ENCODE data around the gene ARHGAP10.

ARHGAP10 gene

DNA sequence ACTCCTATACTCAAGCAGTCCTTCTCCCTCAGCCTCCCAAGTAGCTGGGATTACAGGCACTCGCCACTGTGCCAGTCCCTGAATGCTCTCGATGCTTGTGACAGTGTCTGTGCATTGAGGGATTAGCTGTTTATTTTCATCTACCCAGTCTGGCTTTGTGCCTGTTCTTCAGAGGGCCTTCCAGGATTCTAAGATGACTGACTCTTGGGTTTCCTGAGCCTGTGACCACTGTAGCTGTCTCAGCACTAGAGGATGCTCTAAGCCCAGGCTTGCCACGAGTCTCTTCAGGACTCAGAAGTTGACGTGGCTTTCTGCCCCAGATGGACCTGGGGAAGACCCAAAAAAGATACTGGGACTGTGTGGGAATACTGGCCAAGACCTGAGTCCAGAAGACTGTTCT lies 201.4 kb downstream of the ARHGAP10 start:
- TF ChIP-seq CTCF (IDR thresholded peaks at IDR 0.05; ENCODE audit: extremely low read depth, missing control alignments), result no peak
- no peak for DNase-seq (ENCODE audit: low spot score)

DNA sequence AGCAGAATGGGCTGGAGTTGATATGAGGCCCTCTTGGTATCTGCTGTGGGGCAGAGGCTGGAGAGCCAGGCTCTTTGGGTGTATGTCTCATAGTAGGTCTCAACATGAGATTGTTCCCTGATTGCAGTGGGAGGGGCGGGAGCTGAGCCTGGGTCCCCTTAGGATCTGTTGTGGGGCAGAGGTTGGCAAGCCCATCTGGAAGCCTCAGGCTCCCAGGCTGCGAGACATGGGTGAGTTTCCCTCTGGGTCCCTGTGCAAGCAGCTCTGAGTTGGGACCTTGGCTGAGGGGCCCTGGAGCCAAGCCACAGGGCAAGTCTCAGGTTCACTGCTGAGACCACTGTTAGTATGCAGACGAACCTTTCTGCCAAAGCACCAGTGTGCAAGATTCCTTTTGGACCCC lies 201.9 kb downstream of the ARHGAP10 start:
- TF ChIP-seq CTCF (IDR thresholded peaks at IDR 0.05; ENCODE audit: extremely low read depth, missing control alignments), result no peak
- DNase-seq (ENCODE audit: low spot score), result no peak

- TF ChIP-seq CTCF (IDR thresholded peaks at IDR 0.05; ENCODE audit: extremely low read depth, missing control alignments), result no peak
- DNase-seq (ENCODE audit: low spot score), result no peak
Measured at GRCh38 chr4:147938496-147938895, 206.6 kb downstream of the ARHGAP10 start.

DNA sequence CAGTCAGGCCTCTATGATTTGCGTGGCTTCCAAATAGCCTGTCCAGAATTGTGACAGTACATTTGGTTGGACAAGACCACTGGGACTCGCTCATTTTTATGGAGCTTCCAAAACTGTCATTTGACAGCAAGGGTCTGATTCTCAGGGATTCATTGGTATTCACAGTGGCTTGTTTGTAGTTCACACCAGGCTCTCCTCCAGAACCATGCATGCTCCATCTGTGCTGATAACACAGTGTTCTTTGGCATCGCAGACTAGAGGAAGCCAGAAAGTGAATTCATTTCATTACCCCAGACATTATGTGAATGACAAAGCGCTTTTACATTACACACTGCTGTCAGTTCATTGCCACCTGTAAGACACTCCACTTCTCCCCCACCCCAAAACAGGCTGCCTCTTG lies 208.3 kb downstream of the ARHGAP10 start:
- DNase-seq (ENCODE audit: low spot score), result no peak
- TF ChIP-seq CTCF (IDR thresholded peaks at IDR 0.05; ENCODE audit: extremely low read depth, missing control alignments), result no peak

GRCh38 chr4:147941373-147941772 lies 209.5 kb downstream of the ARHGAP10 start:
- no peak for TF ChIP-seq CTCF (IDR thresholded peaks at IDR 0.05; ENCODE audit: extremely low read depth, missing control alignments)
- no peak for DNase-seq (ENCODE audit: low spot score)

GRCh38 chr4:147942729-147943128 lies 210.8 kb downstream of the ARHGAP10 start:
- no peak for DNase-seq (ENCODE audit: low spot score)
- no peak for TF ChIP-seq CTCF (IDR thresholded peaks at IDR 0.05; ENCODE audit: extremely low read depth, missing control alignments)

- no peak for TF ChIP-seq CTCF (IDR thresholded peaks at IDR 0.05; ENCODE audit: extremely low read depth, missing control alignments)
- DNase-seq (ENCODE audit: low spot score), result peak; percentile 65
Measured at GRCh38 chr4:147943159-147943638, 211.3 kb downstream of the ARHGAP10 start.
